ENCODE measurements around the gene NATD1. TPM values are rescaled to one million over a fixed set of nuclear protein-coding genes. Genes with fewer than 3 reads are reported as not detected.

Gene NATD1
- polyA plus RNA-seq, 4 donors = 11.9 to 16.1 (median 13.7) TPM

- DNase-seq (ENCODE audit: low read depth in 4 of 4, low spot score in 2 of 4) = no peak
These were observed 24.1 kb upstream of the NATD1 start for GRCh38 chr17:21277332-21277731.

- no peak for DNase-seq (ENCODE audit: low read depth in 4 of 4, low spot score in 2 of 4)
These were observed 23.0 kb upstream of the NATD1 start for GRCh38 chr17:21276264-21276588.

GRCh38 chr17:21275579-21276263 is 22.5 kb upstream of the NATD1 start:
- DNase-seq (ENCODE audit: low read depth in 4 of 4, low spot score in 2 of 4) = peak in 1 of 4 donors; percentile 78

GRCh38 chr17:21275047-21275578 is 21.9 kb upstream of the NATD1 start:
- DNase-seq (ENCODE audit: low read depth in 4 of 4, low spot score in 2 of 4) = no peak

- DNase-seq (ENCODE audit: low read depth in 4 of 4, low spot score in 2 of 4) = no peak
These were observed 19.9 kb upstream of the NATD1 start for GRCh38 chr17:21272881-21273792.

GRCh38 chr17:21272250-21272649 is 19.0 kb upstream of the NATD1 start:
- no peak for DNase-seq (ENCODE audit: low read depth in 4 of 4, low spot score in 2 of 4)

GRCh38 chr17:21271454-21272183 is 18.4 kb upstream of the NATD1 start:
- no peak for DNase-seq (ENCODE audit: low read depth in 4 of 4, low spot score in 2 of 4)

- no peak for DNase-seq (ENCODE audit: low read depth in 4 of 4, low spot score in 2 of 4)
These were observed 16.2 kb upstream of the NATD1 start for GRCh38 chr17:21269394-21269793.

GRCh38 chr17:21268596-21269188 is 15.5 kb upstream of the NATD1 start:
- no peak for DNase-seq (ENCODE audit: low read depth in 4 of 4, low spot score in 2 of 4)

GRCh38 chr17:21263376-21263775 is 10.2 kb upstream of the NATD1 start:
- DNase-seq (ENCODE audit: low read depth in 4 of 4, low spot score in 2 of 4) = no peak

- no peak for DNase-seq (ENCODE audit: low read depth in 4 of 4, low spot score in 2 of 4)
These were observed 9.2 kb upstream of the NATD1 start for GRCh38 chr17:21262259-21262993.

- no peak for DNase-seq (ENCODE audit: low read depth in 4 of 4, low spot score in 2 of 4)
These were observed 5.4 kb upstream of the NATD1 start for GRCh38 chr17:21258593-21258992.

- DNase-seq (ENCODE audit: low read depth in 4 of 4, low spot score in 2 of 4) = no peak
These were observed 634 bp upstream of the NATD1 start for GRCh38 chr17:21253646-21254441.

- DNase-seq (ENCODE audit: low read depth in 4 of 4, low spot score in 2 of 4) = no peak
These were observed 868 bp downstream of the NATD1 start for GRCh38 chr17:21252289-21252795.

- DNase-seq (ENCODE audit: low read depth in 4 of 4, low spot score in 2 of 4) = no peak
These were observed 1.7 kb downstream of the NATD1 start for GRCh38 chr17:21251337-21252010.

GRCh38 chr17:21250854-21251253 is 2.4 kb downstream of the NATD1 start:
- DNase-seq (ENCODE audit: low read depth in 4 of 4, low spot score in 2 of 4) = no peak

- DNase-seq (ENCODE audit: low read depth in 4 of 4, low spot score in 2 of 4) = no peak
These were observed 3.1 kb downstream of the NATD1 start for GRCh38 chr17:21249920-21250703.
